Uterus (tissue), 2 donors: Measurements from ENCODE around the gene COL5A1.

Experiments used
- CTCF ChIP-seq, 4 experiments: fragments of 200-600 bp in 2 of 4; fragments of 450-650 bp in 2 of 4; sonication (generic) in 2 of 4; IDR thresholded peaks; one replicate each; pipeline ENCODE4 v1.5.1; 2016 to 2019; ENCODE audit warnings: antibody characterized with exemption in 4 of 4, mild to moderate bottlenecking in 2 of 4, moderate library complexity in 1 of 4
- POLR2A ChIP-seq, 2 donors: fragments of 450-650 bp; IDR thresholded peaks; one replicate each; pipeline ENCODE4 v1.6.1; 2016; ENCODE audit warnings: antibody characterized with exemption in 2 of 2, mild to moderate bottlenecking in 1 of 2, moderate library complexity in 1 of 2

GRCh38 chr9:134835987-134836386, 194.4 kb downstream of the COL5A1 start:
- no peak for TF ChIP-seq CTCF (IDR thresholded peaks at IDR 0.05)
- TF ChIP-seq POLR2A (IDR thresholded peaks at IDR 0.05), result no peak
